H1 (cell line): ENCODE results near the gene GMPPA. TPM values are rescaled to one million over a fixed set of nuclear protein-coding genes. Genes with fewer than 3 reads are reported as not detected.

Source experiments
- CTCF ChIA-PET: fragments of 300-600 bp; sonication (Branson Sonifier 250); formaldehyde crosslinking; loops from one replicate; lab custom pipeline; 2021; ENCODE audit not compliant: partially characterized antibody; lab: Charles Lee
- POLR2A ChIA-PET: fragments of 300-600 bp; sonication (Branson Sonifier 250); formaldehyde crosslinking; loops from one replicate; lab custom pipeline; 2021; ENCODE audit warnings: inconsistent platforms; ENCODE audit not compliant: partially characterized antibody; lab: Charles Lee
- DNase-seq, 2 experiments: peaks; one replicate each; pipeline versions ENCODE4 v3.0.0 to v3.0.0-alpha.2; 2010 to 2022; ENCODE audit warnings: low spot score in 2 of 2, low read depth in 1 of 2, mixed read lengths in 1 of 2
- FAIRE-seq: peaks from 2 replicates; lab custom pipeline; 2011; peaks lifted over from hg19 to GRCh38; lab: Jason Lieb, UNC
- H2AFZ ChIP-seq: 2 replicates; pipeline ENCODE4 v1.8.1; 2012; ENCODE audit warnings: low read length, inconsistent platforms
- H2AK5ac ChIP-seq: 2 replicates; pipeline ENCODE4 v1.6.1; 2013; ENCODE audit warnings: low read depth, low read length
- H2BK120ac ChIP-seq: replicated peaks from 2 replicates; pipeline ENCODE3; 2013; ENCODE audit warnings: low read depth, low read length, inconsistent platforms
- H2BK12ac ChIP-seq: 2 replicates; pipeline ENCODE4 v1.6.1; 2013; ENCODE audit warnings: low read depth, low read length
- H2BK15ac ChIP-seq: 2 replicates; pipeline ENCODE4 v1.6.1; 2013; ENCODE audit warnings: low read length
- H2BK20ac ChIP-seq: 2 replicates; pipeline ENCODE4 v1.6.1; 2013; ENCODE audit warnings: low read length
- H2BK5ac ChIP-seq: 2 replicates; pipeline ENCODE4 v1.6.1; 2013; ENCODE audit warnings: low read depth, low read length
- H3K14ac ChIP-seq: 2 replicates; pipeline ENCODE4 v1.6.1; 2013; ENCODE audit warnings: inconsistent platforms; ENCODE audit not compliant: insufficient read length
- H3K18ac ChIP-seq: 2 replicates; pipeline ENCODE4 v1.6.1; 2013; ENCODE audit warnings: low read length; ENCODE audit errors: extremely low read depth
- H3K23ac ChIP-seq: 2 replicates; pipeline ENCODE4 v1.6.1; 2013; ENCODE audit warnings: inconsistent platforms; ENCODE audit not compliant: insufficient read length
- H3K23me2 ChIP-seq: 2 replicates; pipeline ENCODE4 v1.6.1; 2013; ENCODE audit warnings: low read depth, low read length
- H3K27ac ChIP-seq: 2 replicates; pipeline ENCODE4 v1.6.1; 2011; ENCODE audit warnings: low read depth, low read length, inconsistent platforms
- H3K27me3 ChIP-seq, 4 experiments: replicated peaks in 1 of 4; 1 replicate in 1 of 4; 2 replicates in 3 of 4; pipeline versions ENCODE4 v1.6.1 to v1.8.1; 2011 to 2013; ENCODE audit warnings: low read length in 3 of 4, mild to moderate bottlenecking in 3 of 4, inconsistent platforms in 2 of 4, mixed read lengths in 2 of 4, moderate library complexity in 1 of 4; ENCODE audit not compliant: control insufficient read depth in 3 of 4, insufficient read depth in 3 of 4; ENCODE audit errors: extremely low read depth in 1 of 4
- H3K36me3 ChIP-seq, 4 experiments: 2 replicates each; pipeline versions ENCODE4 v1.6.1 to v1.8.1; 2011 to 2013; ENCODE audit warnings: mild to moderate bottlenecking in 4 of 4, low read length in 3 of 4, moderate library complexity in 2 of 4, control low read depth in 1 of 4, inconsistent platforms in 1 of 4; ENCODE audit not compliant: insufficient read depth in 4 of 4, control insufficient read depth in 2 of 4
- H3K4ac ChIP-seq: replicated peaks from 2 replicates; pipeline ENCODE3; 2013; ENCODE audit warnings: low read length, low read depth, mixed read lengths, inconsistent platforms; ENCODE audit not compliant: insufficient read length
- H3K4me1 ChIP-seq, 4 experiments: replicated peaks in 1 of 4; 1 replicate in 1 of 4; 2 replicates in 3 of 4; pipeline versions ENCODE4 v1.6.1 to v1.8.1; 2011 to 2013; ENCODE audit warnings: low read length in 3 of 4, inconsistent platforms in 2 of 4, mixed read lengths in 1 of 4; ENCODE audit not compliant: insufficient read depth in 4 of 4, control insufficient read depth in 3 of 4
- H3K4me2 ChIP-seq, 2 experiments: 2 replicates each; pipeline versions ENCODE4 v1.6.1 to v1.8.1; 2011 to 2013; ENCODE audit warnings: low read depth in 2 of 2, low read length in 2 of 2, control low read depth in 1 of 2, inconsistent platforms in 1 of 2, mild to moderate bottlenecking in 1 of 2; ENCODE audit not compliant: insufficient read depth in 1 of 2
- H3K4me3 ChIP-seq, 4 experiments: fragments of 200-600, 300-600 bp in 1 of 4; sonication (generic), shearing (Covaris generic), sonication (Bioruptor Twin) in 1 of 4; 2 replicates each; pipeline versions ENCODE4 v1.5.1 to v1.8.1; 2011 to 2016; ENCODE audit warnings: low read length in 4 of 4, low read depth in 3 of 4, control low read depth in 2 of 4, inconsistent platforms in 2 of 4, mild to moderate bottlenecking in 2 of 4, mixed read lengths in 1 of 4, moderate library complexity in 1 of 4; ENCODE audit not compliant: insufficient read depth in 2 of 4; ENCODE audit errors: extremely low read depth in 1 of 4
- H3K56ac ChIP-seq: replicated peaks from 2 replicates; pipeline ENCODE3; 2013; ENCODE audit warnings: low read depth, mild to moderate bottlenecking, mixed read lengths, low read length, inconsistent platforms; ENCODE audit not compliant: insufficient read length
- H3K79me1 ChIP-seq: 2 replicates; pipeline ENCODE4 v1.6.1; 2013; ENCODE audit warnings: low read depth, low read length, control low read depth
- H3K79me2 ChIP-seq, 2 experiments: 2 replicates each; pipeline versions ENCODE4 v1.6.1 to v1.8.1; 2012 to 2013; ENCODE audit warnings: low read length in 2 of 2, mild to moderate bottlenecking in 2 of 2, inconsistent platforms in 1 of 2; ENCODE audit not compliant: insufficient read depth in 2 of 2, control insufficient read depth in 1 of 2
- H3K9ac ChIP-seq, 4 experiments: replicated peaks in 1 of 4; 1 replicate in 1 of 4; 2 replicates in 3 of 4; pipeline versions ENCODE4 v1.6.1 to v1.8.1; 2011 to 2013; ENCODE audit warnings: low read depth in 3 of 4, low read length in 3 of 4, control low read depth in 2 of 4, mild to moderate bottlenecking in 2 of 4, moderate library complexity in 2 of 4, inconsistent platforms in 1 of 4; ENCODE audit errors: extremely low read depth in 1 of 4
- H3K9me3 ChIP-seq, 2 experiments: 2 replicates each; pipeline versions ENCODE4 v1.6.1 to v1.8.1; 2012 to 2013; ENCODE audit warnings: mild to moderate bottlenecking in 2 of 2, moderate library complexity in 2 of 2, control low read depth in 1 of 2, inconsistent platforms in 1 of 2, low read depth in 1 of 2, low read length in 1 of 2, mixed read lengths in 1 of 2; ENCODE audit not compliant: insufficient read depth in 2 of 2
- H4K20me1 ChIP-seq, 2 experiments: replicated peaks in 1 of 2; 2 replicates each; pipeline versions ENCODE3 to v1.8.1; 2011 to 2013; ENCODE audit warnings: inconsistent platforms in 2 of 2, low read length in 2 of 2, mild to moderate bottlenecking in 1 of 2; ENCODE audit not compliant: insufficient read depth in 2 of 2, control insufficient read depth in 1 of 2
- H4K5ac ChIP-seq: 2 replicates; pipeline ENCODE4 v1.6.1; 2013; ENCODE audit warnings: low read length, low read depth, mixed read lengths, inconsistent platforms; ENCODE audit not compliant: insufficient read length
- H4K8ac ChIP-seq: 2 replicates; pipeline ENCODE4 v1.8.0; 2013; ENCODE audit warnings: mild to moderate bottlenecking, moderate library complexity, low read length, inconsistent platforms; ENCODE audit not compliant: insufficient read depth; ENCODE audit errors: extremely low read depth
- H4K91ac ChIP-seq: replicated peaks from 2 replicates; pipeline ENCODE3; 2013; ENCODE audit warnings: low read length, mixed read lengths, inconsistent platforms; ENCODE audit not compliant: insufficient read length
- CREB1 ChIP-seq: IDR thresholded peaks from 2 replicates; pipeline ENCODE4 v1.6.1; 2012; ENCODE audit warnings: inconsistent platforms
- GTF2F1 ChIP-seq: IDR thresholded peaks from 2 replicates; pipeline ENCODE4 v1.6.1; 2012; ENCODE audit warnings: low read depth, low read length, improper control_type of control experiment, borderline replicate concordance
- TBP ChIP-seq: IDR thresholded peaks from 2 replicates; pipeline ENCODE4 v1.6.1; 2011; ENCODE audit warnings: low read depth, low read length, improper control_type of control experiment
- WGBS, 2 experiments: shearing (Covaris generic) in 1 of 2; methylation state at CpG; one replicate each; pipeline versions ENCODE4 v1.1.6 to v1.1.7; 2013 to 2015; ENCODE audit warnings: low lambda C conversion rate in 2 of 2, mixed read lengths in 2 of 2, inconsistent platforms in 1 of 2, low coverage in 1 of 2, missing lambda C conversion rate in 1 of 2; ENCODE audit not compliant: insufficient replicate concordance in 2 of 2, insufficient coverage in 1 of 2, insufficient read length in 1 of 2; ENCODE audit errors: extremely low coverage in 1 of 2, missing lambda C conversion rate in 1 of 2; 5-methylcytosine and 5-hydroxymethylcytosine counted together
- polyA plus RNA-seq, 7 experiments: library from polyadenylated mRNA; depleted of rRNA in 3 of 7; stranded (reverse) in 5 of 7; unstranded in 2 of 7; fragments of >200 nt in 5 of 7; fragments of 200-250 nt in 2 of 7; gene quantifications; 1 replicate in 5 of 7; 2 replicates in 1 of 7; 4 replicates in 1 of 7; pipeline versions ENCODE4 v1.2.1 to v1.2.3, GENCODE V29; 2011 to 2013; ENCODE audit warnings: missing spikeins in 2 of 7, mixed read lengths in 2 of 7
- total RNA-seq: library from RNA; stranded (reverse); fragmentation: NEBNext Ultra II Directional; extraction: Animal tissue kit (Norgen Biotek cat#: 25700); gene quantifications from 2 replicates; pipeline ENCODE4 v1.2.1, GENCODE V29; 2021

GMPPA gene
- total and polyA plus RNA-seq, 2 of the 8 experiments (the other 6 are each of a cell fraction or from before 2014, with no cell fraction given) = 34.3 to 98.8 TPM

DNA sequence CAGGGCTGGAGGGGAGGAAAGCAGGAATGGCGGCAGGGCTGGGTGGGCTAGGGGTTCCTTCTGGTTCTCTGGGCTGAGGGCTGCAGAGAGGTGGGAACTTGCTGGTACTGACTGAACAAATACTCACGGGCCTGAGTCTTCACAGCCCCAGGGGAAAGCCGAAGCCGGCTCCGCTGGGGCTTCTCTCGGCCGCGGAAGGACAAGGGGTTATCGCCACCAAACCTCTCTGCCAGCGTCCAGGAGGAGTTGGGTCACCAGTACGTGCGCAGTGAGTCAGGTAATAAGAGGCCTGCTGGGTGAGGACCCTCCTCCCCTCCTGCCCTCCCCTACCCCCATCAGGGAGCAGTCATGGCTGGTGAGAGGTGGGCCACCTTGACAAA is 13.5 kb upstream of the GMPPA start:
- H3K27me3 ChIP-seq = peaks cover 20 to 49% (median 36%) of the 10 kb centered on the region in 4 experiments
- peaks cover 6 to 39% (median 28%) of the 10 kb centered on the region in 4 experiments for H3K4me1 ChIP-seq
- H2AK5ac ChIP-seq = no peak overlapping the region
- peaks cover 8% of the 10 kb centered on the region; the same call in 1 of the 2 replicates for H3K23me2 ChIP-seq
- H3K14ac ChIP-seq = no peak overlapping the region
- no peak overlapping the region for H3K9ac ChIP-seq
- H3K18ac ChIP-seq = peak overlapping the region; percentile 48; the same call in 1 of the 2 replicates
- H3K36me3 ChIP-seq = no peaks in the 10 kb centered on the region; a peak in 1 of 8 replicates
- H3K4me2 ChIP-seq = peak overlapping the region; percentile 62 to 89
- H3K79me1 ChIP-seq = no peaks in the 10 kb centered on the region
- no peak overlapping the region for H4K5ac ChIP-seq
- H3K4me3 ChIP-seq = peak overlapping the region in 3 of 4 experiments; percentile 26 to 56 (median 32); a peak in 5 of 8 replicates
- H3K9me3 ChIP-seq = no peaks in the 10 kb centered on the region
- peak; percentile 13; the same call in 1 of the 2 replicates for TF ChIP-seq TBP
- no peak for TF ChIP-seq CREB1
- TF ChIP-seq GTF2F1 = no peak
- no peak overlapping the region for H2BK5ac ChIP-seq
- H2BK15ac ChIP-seq = 0 out of 2 replicates have a peak overlapping the region, but pooled peaks have one; percentile 29
- ChIA-PET CTCF (interaction anchor here (0.7 to 113.1 kb wide), 7 partner anchors 4 to 158 kb away, joined by 3 to 7248 read pairs (median 5); partner anchors contain the start of genes ASIC4, CHPF, DES and GMPPA), POLR2A (interaction anchor here (0.9 to 19.9 kb wide), 13 partner anchors 9 to 83 kb away, joined by 3 to 216 read pairs (median 5); partner anchors contain the start of genes ASIC4 and GMPPA)
- H4K8ac ChIP-seq = peak overlapping the region; percentile 77
- H2BK12ac ChIP-seq = 0 out of 2 replicates have a peak overlapping the region, but pooled peaks have one; percentile 80
- H3K79me2 ChIP-seq = no peaks in the 10 kb centered on the region
- H3K23ac ChIP-seq = no peak overlapping the region
- H4K20me1 ChIP-seq = peaks cover 0 to 2% of the 10 kb centered on the region in 2 experiments
- FAIRE-seq = no peak
- peak overlapping the region; percentile 57; the same call in 1 of the 2 replicates for H2BK20ac ChIP-seq
- no peak overlapping the region for H2BK120ac ChIP-seq
- no peak overlapping the region for H2AFZ ChIP-seq
- WGBS, 2 experiments = 43% methylated on average over 6 of the region's 12 CpGs; no CpG with 5 or more reads in 1 of the 2 experiments
- no peak overlapping the region for H4K91ac ChIP-seq
- H3K56ac ChIP-seq = no peak overlapping the region
- DNase-seq = no peak
- H3K4ac ChIP-seq = no peak overlapping the region
- no peak overlapping the region for H3K27ac ChIP-seq
